Measurements from ENCODE around the gene TLE6.

Gene TLE6

DNA sequence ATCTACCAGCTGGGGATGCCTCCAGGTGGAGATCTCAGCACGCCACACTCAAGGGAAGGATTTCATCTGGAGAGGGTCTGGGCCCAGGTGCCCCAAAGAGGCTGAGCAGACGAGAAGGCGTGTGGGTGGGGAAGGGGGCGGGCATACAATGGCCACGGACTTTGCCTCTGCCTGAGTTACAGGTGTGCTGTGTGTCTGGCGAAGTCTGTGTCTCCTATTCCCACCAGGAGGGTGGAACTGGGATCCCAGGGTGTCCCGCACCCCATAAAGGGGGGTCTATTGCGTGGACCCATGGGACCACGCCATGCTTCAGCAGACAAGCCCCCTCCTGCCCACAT, 48.2 kb downstream of the TLE6 start:
- Histone ChIP-seq H3K9me3 (replicated peaks in 1 of 11) (peaks cover 0 to 7% (median 0%) of the 10 kb centered on the region in 11 experiments; a peak in 4 of 22 replicates), H3K27ac (no peak overlapping the region), H3K9ac (0 out of 22 replicates have a peak overlapping the region, but pooled peaks of 1 of the 11 experiments have one; percentile 24), H3K4me1 (peaks cover 7 to 30% (median 18%) of the 10 kb centered on the region in 10 experiments; a peak in 19 of 20 replicates), H3K27me3 (peaks cover 65 to 76% (median 73%) of the 10 kb centered on the region in 11 experiments), H4K20me1 (peaks cover 0 to 17% (median 0%) of the 10 kb centered on the region in 11 experiments; a peak in 3 of 22 replicates), H3K4me2 (peak overlapping the region; percentile 41 to 78 (median 64); a peak in 21 of 22 replicates), H3K4me3 (no peak overlapping the region), H3K36me3 (no peaks in the 10 kb centered on the region)
- TF ChIP-seq Cebpa-rat (IDR thresholded peaks at IDR 0.05), result no peak

- Histone ChIP-seq H3K9ac (no peak overlapping the region), H3K4me1 (peaks cover 7 to 30% (median 18%) of the 10 kb centered on the region in 10 experiments; a peak in 19 of 20 replicates), H3K27me3 (peaks cover 74 to 88% (median 85%) of the 10 kb centered on the region in 11 experiments), H3K4me2 (no peak overlapping the region), H3K27ac (no peak overlapping the region), H3K36me3 (no peaks in the 10 kb centered on the region), H3K9me3 (replicated peaks in 1 of 11) (peaks cover 0 to 7% (median 0%) of the 10 kb centered on the region in 11 experiments; a peak in 4 of 22 replicates), H4K20me1 (peaks cover 0 to 17% (median 0%) of the 10 kb centered on the region in 11 experiments; a peak in 3 of 22 replicates), H3K4me3 (no peak overlapping the region)
- TF ChIP-seq Cebpa-rat (IDR thresholded peaks at IDR 0.05), result no peak
Observed at GRCh38 chr19:3026768-3027167, 49.4 kb downstream of the TLE6 start.

GRCh38 chr19:3027292-3027691, 49.9 kb downstream of the TLE6 start:
- peaks cover 75 to 93% (median 91%) of the 10 kb centered on the region in 11 experiments for H3K27me3 ChIP-seq
- peaks cover 0 to 7% (median 0%) of the 10 kb centered on the region in 11 experiments; a peak in 4 of 22 replicates for H3K9me3 ChIP-seq (replicated peaks in 1 of 11)
- H3K4me2 ChIP-seq, result no peak overlapping the region
- no peak overlapping the region for H3K27ac ChIP-seq
- no peak for TF ChIP-seq Cebpa-rat (IDR thresholded peaks at IDR 0.05)
- H3K36me3 ChIP-seq, result no peaks in the 10 kb centered on the region
- no peak overlapping the region for H3K4me3 ChIP-seq
- H4K20me1 ChIP-seq, result peaks cover 0 to 17% (median 0%) of the 10 kb centered on the region in 11 experiments; a peak in 3 of 22 replicates
- peaks cover 7 to 30% (median 18%) of the 10 kb centered on the region in 10 experiments; a peak in 19 of 20 replicates for H3K4me1 ChIP-seq
- no peak overlapping the region for H3K9ac ChIP-seq

DNA sequence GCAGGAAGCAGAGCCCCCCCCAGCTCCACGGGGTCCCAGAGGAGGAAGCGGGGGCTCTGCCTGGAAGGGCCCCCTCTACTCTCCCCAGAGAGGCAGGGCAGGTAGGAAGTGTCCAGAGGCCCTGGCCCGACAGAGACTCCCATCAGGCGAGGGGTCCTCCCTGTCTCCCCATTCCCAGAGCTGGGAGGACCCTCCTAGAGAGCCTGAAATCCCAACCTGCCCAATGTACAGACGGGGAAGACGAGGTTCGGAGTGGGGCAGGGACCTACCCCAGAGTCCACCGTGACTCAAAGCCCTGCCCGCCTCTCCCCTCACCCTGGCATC, 50.6 kb downstream of the TLE6 start:
- peaks cover 80 to 100% (median 97%) of the 10 kb centered on the region in 11 experiments for H3K27me3 ChIP-seq

DNA sequence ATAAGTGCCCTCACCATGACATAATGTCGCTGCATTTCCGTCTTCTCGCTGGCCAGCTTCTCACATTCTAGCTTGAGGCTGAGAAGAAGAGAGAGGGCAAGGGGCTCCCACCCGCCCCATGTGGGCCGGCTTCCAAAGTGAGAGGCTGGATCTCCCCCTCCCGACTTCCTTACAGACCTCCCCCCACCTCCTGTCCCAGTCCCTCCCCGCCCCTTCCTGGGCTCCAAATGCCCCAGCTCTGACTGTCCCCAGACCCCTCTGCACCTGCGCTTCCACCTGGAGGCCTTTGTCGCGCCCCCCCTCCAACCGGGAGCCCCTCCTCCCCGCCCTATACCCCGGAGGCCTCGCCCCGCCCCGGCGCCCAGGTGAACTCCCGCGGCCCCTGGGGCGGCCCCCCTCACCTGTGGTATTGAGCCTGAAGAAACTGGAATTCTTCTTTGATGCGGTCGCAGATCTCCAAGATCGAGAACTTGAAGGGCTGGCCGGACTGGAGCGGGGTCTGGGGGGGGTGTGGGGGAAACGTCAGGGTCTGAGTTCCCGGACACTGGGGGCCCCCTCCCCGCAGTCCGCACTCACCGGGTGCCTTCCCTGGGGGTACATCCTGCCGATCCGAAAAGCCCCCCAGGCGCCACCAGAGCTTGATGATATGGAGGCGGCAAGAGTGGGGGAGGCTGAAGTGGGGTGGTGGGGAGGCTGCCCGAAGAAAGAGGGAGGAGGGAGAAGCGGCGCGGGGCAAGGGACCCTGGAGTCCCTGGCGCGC, 51.1 kb downstream of the TLE6 start:
- no peak overlapping the region for H3K27ac ChIP-seq
- H3K4me1 ChIP-seq, result peaks cover 7 to 26% (median 18%) of the 10 kb centered on the region in 10 experiments; a peak in 19 of 20 replicates
- no peaks in the 10 kb centered on the region for H3K36me3 ChIP-seq
- H3K4me2 ChIP-seq, result peak overlapping the region; percentile 80 to 90 (median 83)
- H4K20me1 ChIP-seq, result peaks cover 0 to 17% (median 0%) of the 10 kb centered on the region in 11 experiments; a peak in 3 of 22 replicates
- H3K4me3 ChIP-seq, result peak overlapping the region; percentile 48 to 70 (median 59)
- peaks cover 0 to 7% (median 0%) of the 10 kb centered on the region in 11 experiments; a peak in 4 of 22 replicates for H3K9me3 ChIP-seq (replicated peaks in 1 of 11)
- H3K9ac ChIP-seq, result peak overlapping the region in 10 of 11 experiments; percentile 33 to 69 (median 60); a peak in 15 of 22 replicates
- H3K27me3 ChIP-seq, result peaks cover 80 to 97% (median 92%) of the 10 kb centered on the region in 11 experiments
- TF ChIP-seq Cebpa-rat (IDR thresholded peaks at IDR 0.05), result no peak

More for the DNA sequence above, 50.6 kb downstream of the TLE6 start:
- Histone ChIP-seq H3K4me1 (peaks cover 7 to 26% (median 18%) of the 10 kb centered on the region in 10 experiments; a peak in 19 of 20 replicates), H3K36me3 (no peaks in the 10 kb centered on the region), H4K20me1 (peaks cover 0 to 17% (median 0%) of the 10 kb centered on the region in 11 experiments; a peak in 3 of 22 replicates), H3K27ac (no peak overlapping the region), H3K9me3 (replicated peaks in 1 of 11) (peaks cover 0 to 7% (median 0%) of the 10 kb centered on the region in 11 experiments; a peak in 4 of 22 replicates), H3K4me3 (no peak overlapping the region; a peak in 1 of 20 replicates), H3K9ac (no peak overlapping the region), H3K4me2 (peak overlapping the region in 5 of 11 experiments; percentile 82 to 88 (median 83); a peak in 4 of 22 replicates)
- TF ChIP-seq Cebpa-rat (IDR thresholded peaks at IDR 0.05), result no peak

- Histone ChIP-seq H3K36me3 (no peaks in the 10 kb centered on the region), H3K27me3 (peaks cover 74 to 91% (median 84%) of the 10 kb centered on the region in 11 experiments), H3K9ac (peak within 1 kb of the TSS in 10 of 11 experiments; percentile 33 to 69 (median 60); a peak in 15 of 22 replicates), H3K9me3 (replicated peaks in 1 of 11) (peaks cover 0 to 7% (median 0%) of the 10 kb centered on the region in 11 experiments; a peak in 4 of 22 replicates), H3K4me2 (peak within 1 kb of the TSS; percentile 80 to 90 (median 83)), H3K27ac (no peak within 1 kb of the TSS), H3K4me1 (peaks cover 9 to 28% (median 19%) of the 10 kb centered on the region in 10 experiments), H3K4me3 (peak within 1 kb of the TSS; percentile 48 to 70 (median 59)), H4K20me1 (peaks cover 0 to 17% (median 0%) of the 10 kb centered on the region in 11 experiments; a peak in 3 of 22 replicates)
- no peak for TF ChIP-seq Cebpa-rat (IDR thresholded peaks at IDR 0.05)
Observed at GRCh38 chr19:3029065-3029923, 51.9 kb downstream of the TLE6 start, which contains the start of gene TLE2. TLE2 (minus strand) TSS chr19:3029280; CDS start chr19:3028904, 376 bp downstream.

DNA sequence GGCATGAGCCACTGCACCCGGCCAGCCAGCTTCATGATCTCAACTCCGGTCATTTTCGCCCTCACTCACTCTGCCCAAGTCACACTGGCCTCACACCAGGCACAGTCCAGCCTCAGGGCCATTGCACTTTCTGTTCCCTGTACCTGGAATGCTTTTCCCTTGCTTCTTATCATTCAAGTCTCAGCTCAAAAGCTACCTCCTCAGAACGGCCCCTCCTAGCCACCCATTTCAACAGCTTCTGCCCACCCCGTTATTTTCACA, 54.2 kb downstream of the TLE6 start:
- H3K9ac ChIP-seq, result no peak overlapping the region
- H3K4me3 ChIP-seq, result no peak overlapping the region
- peaks cover 0 to 5% (median 0%) of the 10 kb centered on the region in 11 experiments; a peak in 4 of 22 replicates for H3K9me3 ChIP-seq (replicated peaks in 1 of 11)
- H3K27ac ChIP-seq, result no peak overlapping the region
- H3K36me3 ChIP-seq, result no peaks in the 10 kb centered on the region
- peaks cover 51 to 68% (median 62%) of the 10 kb centered on the region in 11 experiments for H3K27me3 ChIP-seq
- no peak for TF ChIP-seq Cebpa-rat (IDR thresholded peaks at IDR 0.05)
- H3K4me1 ChIP-seq, result peaks cover 9 to 27% (median 19%) of the 10 kb centered on the region in 10 experiments
- no peak overlapping the region for H3K4me2 ChIP-seq
- H4K20me1 ChIP-seq, result peaks cover 0 to 10% (median 0%) of the 10 kb centered on the region in 11 experiments; a peak in 2 of 22 replicates

DNA sequence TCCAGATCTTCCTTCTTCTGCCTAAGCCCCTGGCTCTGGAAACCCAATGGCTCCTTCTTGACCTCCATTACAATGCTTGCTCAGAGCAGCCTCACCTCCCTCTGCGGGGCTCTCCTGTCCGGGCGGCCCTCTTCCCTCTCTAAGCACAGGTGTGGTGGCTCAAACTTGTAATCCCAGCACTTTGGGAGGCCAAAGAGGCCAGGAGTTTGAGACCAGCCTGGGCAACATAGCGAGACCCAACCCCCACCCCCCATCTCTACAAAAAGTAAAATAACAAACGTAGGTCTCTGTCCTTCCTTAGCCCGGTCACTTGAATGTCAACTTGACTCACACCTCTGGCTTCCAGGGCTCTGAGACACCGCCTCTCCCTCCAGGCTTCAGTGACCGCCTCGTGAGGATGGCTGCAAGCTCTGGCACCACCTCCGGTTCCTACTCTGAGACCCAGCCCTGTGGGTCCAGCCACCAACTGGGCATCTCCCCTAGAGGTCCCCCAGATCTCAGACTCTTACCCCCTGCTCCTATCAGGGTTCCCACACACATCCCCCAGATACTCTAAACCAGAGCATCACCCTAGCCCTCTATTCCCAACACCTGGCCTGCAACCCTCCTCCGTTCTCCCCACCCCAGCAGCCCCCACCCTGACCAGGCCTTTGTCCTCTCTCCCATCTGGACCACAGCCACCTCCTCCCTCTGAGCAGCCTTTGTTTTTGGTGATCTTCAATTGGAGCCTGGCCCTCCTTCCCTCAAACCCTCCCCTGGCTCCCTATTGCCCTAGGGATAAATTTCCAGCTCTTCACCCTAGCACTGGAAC, 56.4 kb downstream of the TLE6 start:
- H3K4me1 ChIP-seq, result peaks cover 9 to 24% (median 18%) of the 10 kb centered on the region in 10 experiments
- TF ChIP-seq Cebpa-rat (IDR thresholded peaks at IDR 0.05), result no peak

More for the DNA sequence above, 56.4 kb downstream of the TLE6 start:
- 0 out of 22 replicates have a peak overlapping the region, but pooled peaks of 2 of the 11 experiments have one; percentile 63 to 80 for H3K9ac ChIP-seq
- peaks cover 29 to 45% (median 39%) of the 10 kb centered on the region in 11 experiments for H3K27me3 ChIP-seq
- no peaks in the 10 kb centered on the region for H4K20me1 ChIP-seq
- H3K27ac ChIP-seq, result no peak overlapping the region
- no peaks in the 10 kb centered on the region for H3K9me3 ChIP-seq (replicated peaks in 1 of 11)
- no peaks in the 10 kb centered on the region for H3K36me3 ChIP-seq
- no peak overlapping the region for H3K4me3 ChIP-seq
- H3K4me2 ChIP-seq, result peak overlapping the region in 10 of 11 experiments; percentile 92 to 100 (median 97); a peak in 17 of 22 replicates

Data from BLaER1 treated with 17β-estradiol and CSF1 and Interleukin-3, amounts not matched to agents 10 nM and 100 nM (cell line).